Uterus (tissue), 4 donors: Measurements from ENCODE around the gene STIMATE. TPM values are rescaled to one million over a fixed set of nuclear protein-coding genes. Genes with fewer than 3 reads are reported as not detected.

Experiments
- DNase-seq, 2 donors: peaks; one replicate each; pipeline ENCODE4 v3.0.0-alpha.2; 2019 to 2020
- H3K27ac ChIP-seq, 2 donors: fragments of 200-600 bp; sonication (generic); 1 replicate in 1 of 2; 2 replicates in 1 of 2; pipeline ENCODE4 v1.5.1; 2016 to 2018
- H3K27me3 ChIP-seq, 2 donors: fragments of 200-600 bp; sonication (generic); one replicate each; pipeline ENCODE4 v1.5.1; 2018 to 2019; ENCODE audit warnings: control low read depth in 1 of 2
- H3K36me3 ChIP-seq, 2 donors: fragments of 200-600 bp; sonication (generic); one replicate each; pipeline ENCODE4 v1.5.1; 2019; ENCODE audit warnings: control low read depth in 1 of 2
- H3K4me1 ChIP-seq, 2 donors: fragments of 200-600 bp; sonication (generic); one replicate each; pipeline ENCODE4 v1.5.1; 2018 to 2019; ENCODE audit warnings: control low read depth in 1 of 2
- H3K4me3 ChIP-seq, 2 donors: fragments of 200-600 bp; sonication (generic); 1 replicate in 1 of 2; 2 replicates in 1 of 2; pipeline ENCODE4 v1.5.1; 2018 to 2019; ENCODE audit warnings: mild to moderate bottlenecking in 1 of 2
- H3K9me3 ChIP-seq, 2 donors: fragments of 200-600 bp; sonication (generic); one replicate each; pipeline ENCODE4 v1.5.1; 2019; ENCODE audit warnings: control low read depth in 1 of 2
- CTCF ChIP-seq, 4 experiments: fragments of 200-600 bp in 2 of 4; fragments of 450-650 bp in 2 of 4; sonication (generic) in 2 of 4; IDR thresholded peaks; one replicate each; pipeline ENCODE4 v1.5.1; 2016 to 2019; ENCODE audit warnings: antibody characterized with exemption in 4 of 4, mild to moderate bottlenecking in 2 of 4, moderate library complexity in 1 of 4
- POLR2A ChIP-seq, 2 donors: fragments of 450-650 bp; IDR thresholded peaks; one replicate each; pipeline ENCODE4 v1.6.1; 2016; ENCODE audit warnings: antibody characterized with exemption in 2 of 2, mild to moderate bottlenecking in 1 of 2, moderate library complexity in 1 of 2
- intact Hi-C: fragments of 100-400 bp; cut with DNase I; formaldehyde crosslinking; loops from one replicate; pipeline ENCODE4 v1.15.1; 2023; ENCODE audit warnings: low total_unique reads
- total RNA-seq, 4 donors: library from RNA; depleted of rRNA in 3 of 4; stranded (reverse); fragments of >200 nt in 3 of 4; gene quantifications; one replicate each; pipeline versions ENCODE4 v1.1.0 to v1.2.4, GENCODE V29; 2014 to 2023
- donor health status: DM: yes; HTN: yes; CAD: no.

The STIMATE gene
- total RNA-seq, 4 donors from 2014 or later = 6.7 to 24.1 (median 21.5) TPM

GRCh38 chr3:52805270-52806039 is 91.9 kb downstream of the STIMATE start:
- Histone ChIP-seq H3K9me3 (no peaks in the 10 kb centered on the region), H3K36me3 (no peaks in the 10 kb centered on the region), H3K27me3 (no peaks in the 10 kb centered on the region), H3K4me3 (no peak overlapping the region), H3K27ac (no peak overlapping the region), H3K4me1 (no peaks in the 10 kb centered on the region)
- intact Hi-C loops = no loop called here
- no peak for DNase-seq
- TF ChIP-seq POLR2A (IDR thresholded peaks at IDR 0.05) = no peak
- no peak for TF ChIP-seq CTCF (IDR thresholded peaks at IDR 0.05)

DNA sequence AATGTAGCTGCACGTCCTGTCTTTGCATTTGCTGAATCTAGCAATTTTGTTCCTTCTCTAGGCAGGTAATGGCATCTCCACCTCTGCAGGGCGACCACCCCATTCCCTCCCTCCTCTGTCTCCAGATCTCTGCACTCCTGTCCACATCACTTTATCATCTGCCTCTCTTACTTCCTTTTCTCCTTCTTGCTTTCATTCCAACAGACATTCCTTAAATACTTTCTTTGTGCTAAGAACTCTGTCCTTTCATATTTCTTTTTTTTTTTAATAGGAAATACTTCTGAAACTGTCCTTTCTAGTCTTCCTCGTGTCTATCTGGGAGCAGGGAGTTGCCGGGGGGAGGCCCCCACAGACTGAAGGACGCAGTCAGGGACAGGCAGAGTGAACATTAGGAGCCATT is 95.5 kb downstream of the STIMATE start:
- Histone ChIP-seq H3K4me1 (no peaks in the 10 kb centered on the region), H3K4me3 (no peak overlapping the region), H3K27me3 (no peaks in the 10 kb centered on the region), H3K9me3 (no peaks in the 10 kb centered on the region), H3K36me3 (no peaks in the 10 kb centered on the region), H3K27ac (no peak overlapping the region)
- TF ChIP-seq POLR2A (IDR thresholded peaks at IDR 0.05) = no peak
- no peak for TF ChIP-seq CTCF (IDR thresholded peaks at IDR 0.05)
- no peak for DNase-seq
- intact Hi-C loops = no loop called here

GRCh38 chr3:52800079-52800478 is 97.3 kb downstream of the STIMATE start:
- Histone ChIP-seq H3K9me3 (no peaks in the 10 kb centered on the region), H3K36me3 (no peaks in the 10 kb centered on the region)
- no peak for TF ChIP-seq POLR2A (IDR thresholded peaks at IDR 0.05)
- TF ChIP-seq CTCF (IDR thresholded peaks at IDR 0.05) = no peak

DNA sequence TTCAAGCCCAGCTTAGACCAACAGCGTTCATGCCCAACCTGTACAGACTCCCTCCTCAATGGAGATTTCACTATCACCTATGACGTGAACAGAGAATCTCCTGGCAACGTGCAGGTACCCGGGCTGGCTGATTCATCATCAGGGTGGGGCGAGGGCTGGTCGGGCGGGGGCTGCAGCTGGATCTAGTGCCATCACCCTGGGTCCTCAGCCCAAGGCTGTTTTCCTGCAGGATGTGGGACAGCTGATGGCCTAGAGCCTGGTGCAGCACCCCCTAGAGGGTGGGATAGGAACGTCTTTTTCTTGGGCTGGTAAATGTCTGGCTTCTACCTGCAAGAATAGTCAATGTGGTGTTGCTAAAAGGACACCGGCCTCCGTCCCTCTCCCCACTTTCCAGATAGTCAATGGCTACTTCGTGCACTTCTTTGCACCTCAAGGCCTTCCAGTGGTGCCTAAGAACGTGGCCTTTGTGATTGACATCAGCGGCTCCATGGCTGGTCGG is 98.3 kb downstream of the STIMATE start:
- no peaks in the 10 kb centered on the region for H3K4me1 ChIP-seq
- H3K27me3 ChIP-seq = no peaks in the 10 kb centered on the region
- intact Hi-C loops = no loop called here
- no peaks in the 10 kb centered on the region for H3K9me3 ChIP-seq
- H3K36me3 ChIP-seq = no peaks in the 10 kb centered on the region
- no peak overlapping the region for H3K4me3 ChIP-seq
- TF ChIP-seq CTCF (IDR thresholded peaks at IDR 0.05) (no peak), POLR2A (IDR thresholded peaks at IDR 0.05) (no peak)
- DNase-seq = no peak
- no peak overlapping the region for H3K27ac ChIP-seq

More at GRCh38 chr3:52800079-52800478, 97.3 kb downstream of the STIMATE start:
- no peaks in the 10 kb centered on the region for H3K4me1 ChIP-seq
- DNase-seq = no peak
- H3K27ac ChIP-seq = no peak overlapping the region
- H3K27me3 ChIP-seq = no peaks in the 10 kb centered on the region
- intact Hi-C loops = no loop called here
- no peak overlapping the region for H3K4me3 ChIP-seq

DNA sequence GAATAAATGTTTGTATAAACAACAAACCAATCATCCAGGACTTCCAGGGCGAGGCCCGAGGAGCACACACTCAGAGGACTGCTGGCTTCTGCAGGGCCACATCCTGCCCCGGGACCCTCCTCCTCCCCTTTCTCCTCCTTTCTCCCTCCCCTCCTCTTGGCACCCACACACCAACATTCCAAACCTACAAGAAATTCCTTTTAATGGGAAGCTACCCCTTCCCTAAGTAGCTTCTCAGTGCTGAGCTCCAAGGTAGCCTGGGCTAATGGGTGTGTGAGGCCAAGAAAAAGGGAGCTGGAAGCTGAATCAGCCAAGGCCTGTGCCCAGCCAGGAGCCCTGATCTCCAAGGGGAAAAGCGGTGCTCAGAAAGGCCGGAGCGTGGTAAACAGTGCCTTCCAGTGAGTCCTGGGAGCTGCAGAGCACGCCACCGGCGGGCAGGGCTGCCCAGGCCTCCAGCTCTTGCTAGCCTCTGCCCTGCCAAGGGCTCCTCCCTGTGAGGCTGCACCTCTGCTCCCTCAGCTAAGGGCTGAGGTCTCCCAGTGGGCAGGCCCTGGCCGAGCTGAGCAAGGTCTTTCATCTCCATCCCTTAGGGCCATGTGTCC is 98.9 kb downstream of the STIMATE start:
- TF ChIP-seq CTCF (IDR thresholded peaks at IDR 0.05) (no peak), POLR2A (IDR thresholded peaks at IDR 0.05) (no peak)
- no peak for DNase-seq
- Histone ChIP-seq H3K36me3 (no peaks in the 10 kb centered on the region), H3K4me3 (no peak overlapping the region), H3K27ac (no peak overlapping the region), H3K27me3 (no peaks in the 10 kb centered on the region), H3K9me3 (no peaks in the 10 kb centered on the region), H3K4me1 (no peaks in the 10 kb centered on the region)
- intact Hi-C loops = no loop called here
